Testis (tissue), 3 donors: Measurements from ENCODE around the gene OMD. TPM values are rescaled to one million over a fixed set of nuclear protein-coding genes. Genes with fewer than 3 reads are reported as not detected.

Experiments
- DNase-seq: peaks from one replicate; pipeline ENCODE4 v3.0.0-alpha.2; 2019
- H3K27ac ChIP-seq, 2 donors: fragments of 200-600 bp; sonication (generic); one replicate each; pipeline ENCODE4 v1.5.1; 2019
- H3K27me3 ChIP-seq: fragments of 200-600 bp; sonication (generic); one replicate; pipeline ENCODE4 v1.5.1; 2019
- H3K36me3 ChIP-seq: fragments of 200-600 bp; sonication (generic); one replicate; pipeline ENCODE4 v1.5.1; 2017; ENCODE audit warnings: low read depth; ENCODE audit errors: missing control alignments
- H3K4me1 ChIP-seq: fragments of 200-600 bp; sonication (generic); one replicate; pipeline ENCODE4 v1.5.1; 2019
- H3K4me3 ChIP-seq, 2 donors: fragments of 200-600 bp; sonication (generic); one replicate each; pipeline ENCODE4 v1.5.1; 2017 to 2019
- H3K9me3 ChIP-seq: fragments of 200-600 bp; sonication (generic); one replicate; pipeline ENCODE4 v1.5.1; 2017
- POLR2A ChIP-seq: fragments of 450-650 bp; IDR thresholded peaks from one replicate; pipeline ENCODE4 v1.6.1; 2017; ENCODE audit warnings: antibody characterized with exemption, mild to moderate bottlenecking, moderate library complexity
- WGBS, 2 donors: methylation state at CpG; one replicate each; pipeline ENCODE4 v1.1.5; 2018; 5-methylcytosine and 5-hydroxymethylcytosine counted together
- intact Hi-C: fragments of 100-400 bp; cut with DNase I; formaldehyde crosslinking; loops from one replicate; pipeline ENCODE4 v1.15.1; 2023; ENCODE audit warnings: low total_unique reads
- polyA plus RNA-seq: library from polyadenylated mRNA; stranded (reverse); fragments of 350-450 nt; fragmentation: Illumina TruSeq; extraction: RNeasy Lipid Tissue Mini Kit (QIAGEN cat#74804); gene quantifications from one replicate; pipeline ENCODE4 v1.2.3, GENCODE V29; 2014; ENCODE audit warnings: low read depth, low replicate concordance; ENCODE audit not compliant: insufficient read depth
- total RNA-seq, 2 donors: library from RNA; depleted of rRNA; stranded (reverse); fragments of >200 nt; gene quantifications; one replicate each; pipeline ENCODE4 v1.2.3, GENCODE V29; 2016
- TF ChIP-seq, protein P1 (sequence below), 3 experiments: fragments of 450-650 bp in 2 of 3; fragments of 200-600 bp in 1 of 3; sonication (generic) in 1 of 3; IDR thresholded peaks; one replicate each; pipeline ENCODE4 v1.5.1; 2016 to 2019; ENCODE audit warnings: antibody characterized with exemption in 3 of 3, mild to moderate bottlenecking in 2 of 3, moderate library complexity in 1 of 3

The OMD gene
- total and polyA plus RNA-seq, 3 donors from 2014 or later = 1.1 to 4.9 (median 2.5) TPM

DNA sequence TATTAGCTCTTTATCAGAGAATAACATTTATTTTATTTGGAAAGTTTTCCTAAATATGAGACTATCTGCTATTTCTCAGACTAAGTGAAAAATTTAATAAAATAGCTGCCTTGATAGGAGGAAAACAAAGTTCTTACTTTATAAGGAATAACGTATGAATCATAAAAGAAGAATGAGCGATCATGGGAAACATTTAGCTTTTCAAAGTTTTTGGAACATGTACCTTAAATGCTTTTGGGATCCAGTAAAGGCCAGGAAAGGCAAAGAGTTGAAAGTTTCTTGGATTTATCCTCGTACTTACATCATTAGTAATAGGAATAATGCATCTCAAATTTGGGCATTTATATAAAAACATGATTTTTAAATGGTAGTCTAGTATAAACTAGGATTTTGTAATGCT lies 39.3 kb downstream of the OMD start:
- TF ChIP-seq, protein P1, sequence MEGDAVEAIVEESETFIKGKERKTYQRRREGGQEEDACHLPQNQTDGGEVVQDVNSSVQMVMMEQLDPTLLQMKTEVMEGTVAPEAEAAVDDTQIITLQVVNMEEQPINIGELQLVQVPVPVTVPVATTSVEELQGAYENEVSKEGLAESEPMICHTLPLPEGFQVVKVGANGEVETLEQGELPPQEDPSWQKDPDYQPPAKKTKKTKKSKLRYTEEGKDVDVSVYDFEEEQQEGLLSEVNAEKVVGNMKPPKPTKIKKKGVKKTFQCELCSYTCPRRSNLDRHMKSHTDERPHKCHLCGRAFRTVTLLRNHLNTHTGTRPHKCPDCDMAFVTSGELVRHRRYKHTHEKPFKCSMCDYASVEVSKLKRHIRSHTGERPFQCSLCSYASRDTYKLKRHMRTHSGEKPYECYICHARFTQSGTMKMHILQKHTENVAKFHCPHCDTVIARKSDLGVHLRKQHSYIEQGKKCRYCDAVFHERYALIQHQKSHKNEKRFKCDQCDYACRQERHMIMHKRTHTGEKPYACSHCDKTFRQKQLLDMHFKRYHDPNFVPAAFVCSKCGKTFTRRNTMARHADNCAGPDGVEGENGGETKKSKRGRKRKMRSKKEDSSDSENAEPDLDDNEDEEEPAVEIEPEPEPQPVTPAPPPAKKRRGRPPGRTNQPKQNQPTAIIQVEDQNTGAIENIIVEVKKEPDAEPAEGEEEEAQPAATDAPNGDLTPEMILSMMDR (IDR thresholded peaks at IDR 0.05) = no peak
- no peak for TF ChIP-seq POLR2A
- H3K4me1 ChIP-seq = no peaks in the 10 kb centered on the region
- intact Hi-C loops = no loop called here
- H3K27ac ChIP-seq = peak overlapping the region in 1 of 2 donors; percentile 51
- H3K9me3 ChIP-seq = no peaks in the 10 kb centered on the region
- no peak for DNase-seq
- WGBS, 2 donors = 55 to 59% methylated on average over 3 of the region's 3 CpGs
- no peaks in the 10 kb centered on the region for H3K27me3 ChIP-seq
- H3K36me3 ChIP-seq = no peaks in the 10 kb centered on the region
- H3K4me3 ChIP-seq = no peak overlapping the region

DNA sequence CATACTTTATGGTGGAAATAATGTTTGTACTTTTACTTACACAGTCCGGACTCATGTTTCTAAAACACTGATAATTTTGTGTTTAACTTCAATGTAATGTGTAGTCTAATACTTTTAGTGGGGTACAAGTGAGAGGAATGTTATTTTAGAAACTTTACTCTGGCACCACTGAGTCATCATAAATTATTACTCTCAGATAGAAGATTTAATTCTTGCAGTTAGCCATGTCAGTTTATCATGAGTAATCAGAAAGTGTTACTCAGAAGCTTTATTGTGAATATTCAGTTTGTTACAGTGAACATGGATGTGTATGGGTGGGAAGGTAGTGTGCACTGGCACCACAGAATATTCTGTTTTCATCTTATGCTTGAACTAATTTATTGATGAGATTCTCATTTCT lies 39.9 kb downstream of the OMD start:
- no peaks in the 10 kb centered on the region for H3K4me1 ChIP-seq
- DNase-seq = no peak
- H3K27ac ChIP-seq = peak overlapping the region in 1 of 2 donors; percentile 51
- no peak overlapping the region for H3K4me3 ChIP-seq
- intact Hi-C loops = no loop called here
- no peak for TF ChIP-seq POLR2A
- TF ChIP-seq, protein P1 (IDR thresholded peaks at IDR 0.05) = no peak
- no peaks in the 10 kb centered on the region for H3K9me3 ChIP-seq
- H3K27me3 ChIP-seq = no peaks in the 10 kb centered on the region
- H3K36me3 ChIP-seq = no peaks in the 10 kb centered on the region
- 66 to 86% methylated on average over 1 of the region's 1 CpG for WGBS, 2 donors

DNA sequence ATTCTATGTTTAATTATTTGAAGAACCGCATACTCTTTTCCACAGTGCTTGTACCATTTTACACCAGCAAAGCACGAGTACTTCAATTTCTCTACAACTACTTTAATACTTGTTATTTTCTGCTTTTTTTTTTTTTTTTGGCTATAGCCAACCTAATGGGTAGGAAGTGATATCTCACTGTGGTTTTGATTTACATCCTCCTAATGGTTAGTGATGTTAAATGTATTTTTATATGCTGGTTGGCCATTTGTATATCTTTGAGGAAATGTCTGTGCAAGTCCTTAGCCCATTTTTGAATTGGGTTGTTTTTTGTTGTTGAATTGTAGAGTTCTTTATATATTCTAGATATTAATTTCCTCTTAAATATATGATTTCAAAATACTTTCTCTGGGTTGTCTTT lies 42.5 kb downstream of the OMD start:
- no peaks in the 10 kb centered on the region for H3K27me3 ChIP-seq
- WGBS, 2 donors = 94 to 96% methylated on average over 2 of the region's 2 CpGs

DNA sequence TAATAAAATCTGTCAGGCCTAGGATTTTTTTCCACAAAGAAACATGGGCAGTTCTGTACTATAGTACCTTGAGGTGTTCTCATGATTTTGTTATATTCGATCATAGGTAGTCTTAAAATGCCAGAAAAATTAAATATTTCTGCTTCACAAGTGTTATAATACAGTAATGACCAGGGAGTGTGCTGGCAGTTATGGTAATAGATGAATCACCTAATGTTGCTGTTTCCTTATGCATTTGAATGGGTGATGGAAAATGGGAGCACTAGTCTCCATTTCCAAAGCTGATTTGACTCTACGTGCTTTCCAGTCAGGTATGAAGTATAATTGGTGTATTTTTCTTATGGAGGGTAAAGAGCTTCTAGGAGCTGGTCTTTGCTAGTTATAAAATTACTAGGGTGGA lies 43.7 kb downstream of the OMD start:
- H3K9me3 ChIP-seq = no peaks in the 10 kb centered on the region
- TF ChIP-seq POLR2A = no peak
- TF ChIP-seq, protein P1 (IDR thresholded peaks at IDR 0.05) = no peak
- WGBS, 2 donors = 97 to 98% methylated on average over 2 of the region's 2 CpGs

More for the DNA sequence above, 42.5 kb downstream of the OMD start:
- H3K4me1 ChIP-seq = no peaks in the 10 kb centered on the region
- no peak overlapping the region for H3K27ac ChIP-seq
- no peaks in the 10 kb centered on the region for H3K9me3 ChIP-seq
- TF ChIP-seq, protein P1 (IDR thresholded peaks at IDR 0.05) = no peak
- TF ChIP-seq POLR2A = no peak
- intact Hi-C loops = no loop called here
- no peak overlapping the region for H3K4me3 ChIP-seq
- no peak for DNase-seq
- H3K36me3 ChIP-seq = no peaks in the 10 kb centered on the region

DNA sequence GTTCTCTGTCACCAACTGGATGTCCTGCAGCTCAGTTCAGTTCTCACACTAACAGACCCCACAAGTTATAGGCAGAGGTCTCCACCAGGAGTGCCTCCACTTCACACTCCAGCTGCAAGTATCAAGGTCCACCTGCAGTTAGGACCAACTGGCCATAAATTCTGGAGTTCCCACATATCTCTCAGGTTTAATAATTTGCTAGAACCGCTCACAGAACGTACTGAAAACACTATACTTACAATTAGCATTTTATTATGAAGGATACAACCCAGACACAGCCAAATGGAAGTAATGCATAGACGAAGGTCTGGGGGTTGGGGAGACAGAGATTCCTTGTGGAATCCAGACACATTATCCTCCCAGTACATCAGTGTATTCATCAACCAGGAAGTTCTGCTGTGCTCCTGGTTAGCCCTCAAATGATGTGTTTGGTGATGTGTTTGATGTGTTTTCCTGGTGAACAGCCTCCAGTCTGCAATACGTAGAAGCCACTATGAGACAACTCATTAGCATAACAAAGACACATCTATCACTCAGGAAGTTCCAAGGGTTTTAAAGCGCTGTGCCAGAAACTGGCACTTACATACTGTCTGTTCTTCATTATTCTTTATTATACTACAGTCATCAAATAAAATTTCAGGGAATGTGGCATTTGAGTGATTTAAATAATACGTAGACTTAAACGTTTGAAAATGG lies 45.3 kb downstream of the OMD start:
- Histone ChIP-seq H3K36me3 (no peaks in the 10 kb centered on the region), H3K27me3 (no peaks in the 10 kb centered on the region), H3K4me3 (no peak overlapping the region), H3K4me1 (no peaks in the 10 kb centered on the region), H3K27ac (no peak overlapping the region), H3K9me3 (no peaks in the 10 kb centered on the region)
- WGBS, 2 donors = 88 to 89% methylated on average over 7 of the region's 7 CpGs
- TF ChIP-seq POLR2A = no peak
- TF ChIP-seq, protein P1 (IDR thresholded peaks at IDR 0.05) = no peak
- DNase-seq = no peak
- intact Hi-C loops = no loop called here

More for the DNA sequence above, 43.7 kb downstream of the OMD start:
- intact Hi-C loops = no loop called here
- H3K4me1 ChIP-seq = no peaks in the 10 kb centered on the region
- H3K4me3 ChIP-seq = no peak overlapping the region
- no peak for DNase-seq
- no peaks in the 10 kb centered on the region for H3K27me3 ChIP-seq
- H3K36me3 ChIP-seq = no peaks in the 10 kb centered on the region
- no peak overlapping the region for H3K27ac ChIP-seq
